HG03565 (cell line): Measurements from ENCODE around the gene CENPH.
"Not testable (repeated sequence)": the region's sequence is repeated elsewhere in the genome, so short reads cannot be mapped to it uniquely, and the experiment has no call there.

ENCODE experiments used
- ATAC-seq: cut with Tn5 transposase; IDR thresholded peaks from one replicate; pipeline ENCODE4 v1.9.1; 2021; ENCODE audit warnings: mild to moderate bottlenecking, moderate library complexity; ENCODE audit not compliant: unreplicated experiment

The CENPH gene

GRCh38 chr5:69189162-69190086, at the start of gene CENPH:
Gene CENPH (plus strand): TSS chr5:69189583. CDS start chr5:69189635, 52 bp downstream.
- ATAC-seq: peak; percentile 65

- ATAC-seq: not testable (repeated sequence)
These were observed 49.1 kb upstream of the CENPH start for GRCh38 chr5:69140239-69140638.

- ATAC-seq: no peak
These were observed 48.6 kb upstream of the CENPH start for GRCh38 chr5:69140827-69141226.

- not testable (repeated sequence) for ATAC-seq
These were observed 40.8 kb upstream of the CENPH start for GRCh38 chr5:69148576-69148975.

- ATAC-seq: no peak
These were observed 40.3 kb upstream of the CENPH start for GRCh38 chr5:69148981-69149675.

- no peak for ATAC-seq
These were observed 39.7 kb upstream of the CENPH start for GRCh38 chr5:69149676-69150010.

- ATAC-seq: no peak
These were observed 36.7 kb upstream of the CENPH start for GRCh38 chr5:69152731-69153130.

GRCh38 chr5:69156456-69156855, 32.9 kb upstream of the CENPH start:
- ATAC-seq: no peak

GRCh38 chr5:69158039-69158438, 31.3 kb upstream of the CENPH start:
- ATAC-seq: no peak

- no peak for ATAC-seq
These were observed 28.7 kb upstream of the CENPH start for GRCh38 chr5:69160651-69161050.

- peak; percentile 95 for ATAC-seq
These were observed 22.5 kb upstream of the CENPH start, which contains the start of gene CCNB1 for GRCh38 chr5:69166686-69167492. Gene CCNB1 (plus strand): TSS chr5:69167150. CDS start chr5:69167263, 113 bp downstream.

- ATAC-seq: no peak
These were observed 21.9 kb upstream of the CENPH start for GRCh38 chr5:69167493-69167855.

GRCh38 chr5:69167929-69168328, 21.5 kb upstream of the CENPH start:
- ATAC-seq: no peak

- ATAC-seq: no peak
These were observed 18.9 kb upstream of the CENPH start for GRCh38 chr5:69170495-69170894.

GRCh38 chr5:69170969-69171368, 18.4 kb upstream of the CENPH start:
- no peak for ATAC-seq

GRCh38 chr5:69181659-69182293, 7.6 kb upstream of the CENPH start:
- not testable (repeated sequence) for ATAC-seq

GRCh38 chr5:69184621-69185020, 4.8 kb upstream of the CENPH start:
- no peak for ATAC-seq

- ATAC-seq: no peak
These were observed 2.0 kb upstream of the CENPH start for GRCh38 chr5:69187342-69187741.

- ATAC-seq: peak; percentile 5
These were observed 597 bp upstream of the CENPH start for GRCh38 chr5:69188811-69189161.

GRCh38 chr5:69202497-69202896, 13.1 kb downstream of the CENPH start:
- no peak for ATAC-seq
